Adipocyte (in vitro differentiated cells): Measurements from ENCODE around the gene GALC.

Experiments used
- DNase-seq: peaks from one replicate; pipeline ENCODE4 v3.0.0-alpha.2; 2015; ENCODE audit warnings: low read depth
- H3K27me3 ChIP-seq: replicated peaks from 2 replicates; pipeline ENCODE4 v1.7.0; 2013; ENCODE audit warnings: mild to moderate bottlenecking, low read length, moderate library complexity; ENCODE audit not compliant: control insufficient read depth, insufficient read depth
- H3K36me3 ChIP-seq: 2 replicates; pipeline ENCODE4 v1.7.0; 2013; ENCODE audit warnings: low read length, mild to moderate bottlenecking, moderate library complexity; ENCODE audit not compliant: control insufficient read depth, insufficient read depth, severe bottlenecking
- H3K4me1 ChIP-seq: 2 replicates; pipeline ENCODE4 v1.7.0; 2013; ENCODE audit warnings: mild to moderate bottlenecking, low read length, moderate library complexity; ENCODE audit not compliant: control insufficient read depth, insufficient read depth
- H3K4me3 ChIP-seq: 2 replicates; pipeline ENCODE4 v1.7.0; 2013; ENCODE audit warnings: mild to moderate bottlenecking, low read length, moderate library complexity
- H3K9ac ChIP-seq: 2 replicates; pipeline ENCODE4 v1.7.0; 2013; ENCODE audit warnings: mild to moderate bottlenecking, low read length, moderate library complexity
- H3K9me3 ChIP-seq: 2 replicates; pipeline ENCODE4 v1.7.0; 2013; ENCODE audit warnings: mild to moderate bottlenecking, low read length, moderate library complexity; ENCODE audit not compliant: control insufficient read depth

The GALC gene

GRCh38 chr14:87952307-87953094 lies 40.5 kb downstream of the GALC start:
- Histone ChIP-seq H3K4me1 (no peaks in the 10 kb centered on the region), H3K36me3 (peaks cover 26% of the 10 kb centered on the region), H3K27me3 (no peaks in the 10 kb centered on the region), H3K9ac (no peak overlapping the region), H3K4me3 (no peak overlapping the region), H3K9me3 (no peaks in the 10 kb centered on the region)
- no peak for DNase-seq

- Histone ChIP-seq H3K4me1 (no peaks in the 10 kb centered on the region), H3K36me3 (peaks cover 53% of the 10 kb centered on the region), H3K9ac (no peak overlapping the region), H3K27me3 (no peaks in the 10 kb centered on the region), H3K4me3 (no peak overlapping the region), H3K9me3 (no peaks in the 10 kb centered on the region)
- peak; percentile 81 for DNase-seq
These were observed 47.9 kb downstream of the GALC start for GRCh38 chr14:87944987-87945604.

GRCh38 chr14:87940894-87941293 lies 52.1 kb downstream of the GALC start:
- Histone ChIP-seq H3K4me1 (no peaks in the 10 kb centered on the region), H3K9me3 (no peaks in the 10 kb centered on the region), H3K27me3 (no peaks in the 10 kb centered on the region), H3K4me3 (no peak overlapping the region), H3K9ac (no peak overlapping the region), H3K36me3 (peaks cover 42% of the 10 kb centered on the region)
- no peak for DNase-seq

- no peaks in the 10 kb centered on the region for H3K27me3 ChIP-seq
- H3K4me3 ChIP-seq = no peak overlapping the region
- no peak overlapping the region for H3K9ac ChIP-seq
- no peak for DNase-seq
- H3K4me1 ChIP-seq = no peaks in the 10 kb centered on the region
- no peaks in the 10 kb centered on the region for H3K9me3 ChIP-seq
- H3K36me3 ChIP-seq = peaks cover 41% of the 10 kb centered on the region
These were observed 52.6 kb downstream of the GALC start for GRCh38 chr14:87940382-87940781.

GRCh38 chr14:87935886-87936285 lies 57.1 kb downstream of the GALC start:
- Histone ChIP-seq H3K9ac (no peak overlapping the region), H3K9me3 (no peaks in the 10 kb centered on the region), H3K36me3 (peaks cover 33% of the 10 kb centered on the region), H3K27me3 (no peaks in the 10 kb centered on the region), H3K4me1 (no peaks in the 10 kb centered on the region), H3K4me3 (no peak overlapping the region)
- no peak for DNase-seq

- peak; percentile 2 for DNase-seq
- H3K36me3 ChIP-seq = peaks cover 26% of the 10 kb centered on the region
- no peak overlapping the region for H3K9ac ChIP-seq
- no peaks in the 10 kb centered on the region for H3K9me3 ChIP-seq
- no peak overlapping the region for H3K4me3 ChIP-seq
- no peaks in the 10 kb centered on the region for H3K27me3 ChIP-seq
- H3K4me1 ChIP-seq = no peaks in the 10 kb centered on the region
These were observed 57.7 kb downstream of the GALC start for GRCh38 chr14:87935081-87935828.

GRCh38 chr14:87934185-87934584 lies 58.8 kb downstream of the GALC start:
- DNase-seq = no peak
- no peak overlapping the region for H3K9ac ChIP-seq
- no peaks in the 10 kb centered on the region for H3K9me3 ChIP-seq
- no peaks in the 10 kb centered on the region for H3K27me3 ChIP-seq
- H3K36me3 ChIP-seq = peaks cover 18% of the 10 kb centered on the region
- no peaks in the 10 kb centered on the region for H3K4me1 ChIP-seq
- H3K4me3 ChIP-seq = no peak overlapping the region

GRCh38 chr14:87916886-87917275 lies 76.1 kb downstream of the GALC start:
- peaks cover 8% of the 10 kb centered on the region for H3K9me3 ChIP-seq
- no peaks in the 10 kb centered on the region for H3K4me1 ChIP-seq
- no peak overlapping the region for H3K4me3 ChIP-seq
- no peaks in the 10 kb centered on the region for H3K36me3 ChIP-seq
- H3K9ac ChIP-seq = no peak overlapping the region
- H3K27me3 ChIP-seq = no peaks in the 10 kb centered on the region
- no peak for DNase-seq

GRCh38 chr14:87916103-87916885 lies 76.7 kb downstream of the GALC start:
- Histone ChIP-seq H3K9ac (no peak overlapping the region), H3K27me3 (no peaks in the 10 kb centered on the region), H3K9me3 (peaks cover 12% of the 10 kb centered on the region), H3K4me3 (no peak overlapping the region), H3K36me3 (no peaks in the 10 kb centered on the region), H3K4me1 (no peaks in the 10 kb centered on the region)
- DNase-seq = no peak

GRCh38 chr14:87908550-87908949 lies 84.4 kb downstream of the GALC start:
- Histone ChIP-seq H3K9ac (no peak overlapping the region), H3K4me1 (no peaks in the 10 kb centered on the region), H3K36me3 (no peaks in the 10 kb centered on the region), H3K27me3 (no peaks in the 10 kb centered on the region), H3K4me3 (no peak overlapping the region), H3K9me3 (peaks cover 11% of the 10 kb centered on the region)
- DNase-seq = no peak

- Histone ChIP-seq H3K9ac (no peak overlapping the region), H3K9me3 (no peaks in the 10 kb centered on the region), H3K36me3 (no peaks in the 10 kb centered on the region), H3K4me1 (peaks cover 18% of the 10 kb centered on the region), H3K4me3 (no peak overlapping the region), H3K27me3 (no peaks in the 10 kb centered on the region)
- no peak for DNase-seq
These were observed 91.3 kb downstream of the GALC start for GRCh38 chr14:87901652-87902051.
